GM19025 (cell line): ENCODE results near the gene KLHL17.

Source experiments
- ATAC-seq: cut with Tn5 transposase; IDR thresholded peaks from one replicate; pipeline ENCODE4 v1.9.1; 2021; ENCODE audit warnings: mild to moderate bottlenecking, low read depth, moderate library complexity; ENCODE audit not compliant: unreplicated experiment

Gene KLHL17

DNA sequence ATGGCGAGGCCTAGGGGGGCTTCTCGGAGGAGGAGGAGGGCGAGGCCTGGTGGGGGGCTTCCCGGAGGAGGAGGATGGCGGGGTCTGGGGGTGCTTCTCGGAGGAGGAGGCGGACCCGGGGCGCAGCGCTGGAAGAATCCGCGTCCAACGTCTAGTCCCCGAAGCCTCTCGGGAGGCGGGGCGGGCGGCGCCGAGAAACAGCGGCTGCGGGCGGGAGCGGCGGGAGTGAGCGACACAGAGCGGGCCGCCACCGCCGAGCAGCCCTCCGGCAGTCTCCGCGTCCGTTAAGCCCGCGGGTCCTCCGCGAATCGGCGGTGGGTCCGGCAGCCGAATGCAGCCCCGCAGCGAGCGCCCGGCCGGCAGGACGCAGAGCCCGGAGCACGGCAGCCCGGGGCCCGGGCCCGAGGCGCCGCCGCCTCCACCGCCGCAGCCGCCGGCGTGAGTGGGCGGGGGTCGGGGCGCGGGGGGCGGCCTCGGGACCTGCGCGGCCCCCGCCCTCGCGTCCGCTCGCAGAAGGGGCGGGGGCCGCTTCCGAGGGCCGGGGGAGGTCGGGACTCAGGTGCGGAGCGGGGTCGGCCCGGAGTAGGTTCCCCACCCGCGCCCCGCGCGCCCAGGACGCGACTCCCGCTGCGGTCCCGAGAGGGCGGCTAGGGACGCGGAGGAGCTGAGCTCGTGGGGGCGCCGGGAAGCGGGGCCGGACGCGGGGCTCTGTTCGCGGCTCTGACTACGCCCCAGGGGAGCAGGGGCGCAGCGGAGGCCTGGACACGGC, at the start of gene KLHL17:
Gene KLHL17 (plus strand): TSS at position 222 of the 769 bp plus-strand sequence. CDS start 110 bp downstream, at position 332.
- ATAC-seq = no peak

DNA sequence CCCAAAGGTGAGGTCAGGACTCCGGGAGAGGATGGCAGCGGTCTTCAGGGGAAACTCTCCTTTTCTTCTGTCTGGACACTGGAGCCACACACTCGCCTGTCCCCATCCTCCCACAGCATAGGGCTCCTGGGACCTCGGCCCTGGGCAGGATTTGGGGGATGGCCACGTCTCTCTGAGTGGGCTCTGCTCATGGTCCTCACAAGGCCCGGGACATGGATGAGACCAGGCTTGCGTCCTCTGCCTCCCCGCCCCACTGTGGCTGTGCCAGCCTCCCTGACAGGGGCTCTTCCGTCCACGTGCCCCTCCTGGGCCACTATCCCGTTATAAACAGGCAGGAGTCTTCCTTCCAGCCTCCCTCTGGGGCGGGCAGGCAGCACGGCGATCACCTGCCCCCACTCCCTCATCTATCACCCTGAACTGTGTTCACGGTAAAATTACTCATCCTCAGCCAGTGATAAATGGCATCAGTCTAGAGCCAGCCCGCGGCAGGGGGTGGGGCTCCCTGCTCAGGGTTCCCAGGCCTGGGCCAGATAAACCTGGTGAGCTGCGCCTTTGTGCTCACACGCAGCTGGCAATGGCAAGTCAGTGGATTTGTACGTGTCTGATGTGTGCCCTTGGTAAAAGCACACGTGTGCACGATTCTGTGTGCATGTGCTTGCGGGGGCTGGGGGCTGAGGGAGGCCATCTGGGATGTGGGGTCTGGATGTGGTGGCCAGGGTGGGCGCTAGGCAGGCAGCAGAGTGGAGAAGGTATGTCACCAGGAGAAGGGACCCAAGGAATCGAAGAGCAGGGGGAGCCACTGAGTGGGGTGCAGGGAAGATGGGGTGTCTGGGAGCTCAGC, 49.3 kb upstream of the KLHL17 start:
- no peak for ATAC-seq

DNA sequence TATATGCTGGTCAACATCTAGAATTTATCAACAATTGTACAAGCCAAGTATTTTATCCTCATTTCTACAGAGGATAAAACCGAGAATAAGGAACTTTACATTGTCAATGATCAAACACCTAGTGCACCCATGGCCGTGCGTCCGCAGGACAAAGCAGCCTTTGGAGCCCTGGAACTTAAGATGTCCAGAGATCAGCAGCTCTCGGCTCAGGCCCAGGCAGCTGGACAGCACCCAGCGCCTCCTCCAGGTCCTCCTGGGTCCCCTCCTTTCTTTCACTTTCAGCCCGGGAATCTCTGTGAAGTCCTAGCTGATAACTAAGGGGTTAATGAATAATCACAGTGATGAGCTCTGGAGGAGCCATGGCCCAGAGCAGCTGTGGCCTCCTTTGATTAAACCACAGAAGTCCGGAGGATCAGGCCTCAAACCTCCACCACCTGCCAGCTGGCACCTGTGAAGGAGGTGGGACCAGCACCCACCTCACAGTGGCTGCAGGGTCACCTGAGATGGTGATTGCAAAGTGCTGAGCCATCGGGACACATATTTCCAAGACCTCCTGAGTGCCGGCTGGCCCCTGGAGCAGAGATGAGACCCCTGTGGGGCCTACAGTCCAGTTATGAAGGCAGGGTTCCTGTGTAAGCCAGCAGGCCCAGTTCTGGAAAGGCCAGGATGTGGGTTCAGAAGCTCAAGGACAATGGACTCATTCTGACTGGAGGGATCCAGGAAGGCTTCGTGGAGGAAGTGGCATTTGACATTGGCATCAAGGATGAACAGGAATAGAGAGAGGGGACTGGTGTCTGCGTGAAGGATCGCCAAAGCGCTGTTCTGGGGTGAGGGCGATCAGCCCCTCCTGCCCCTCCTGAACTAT, 48.3 kb upstream of the KLHL17 start:
- no peak for ATAC-seq

DNA sequence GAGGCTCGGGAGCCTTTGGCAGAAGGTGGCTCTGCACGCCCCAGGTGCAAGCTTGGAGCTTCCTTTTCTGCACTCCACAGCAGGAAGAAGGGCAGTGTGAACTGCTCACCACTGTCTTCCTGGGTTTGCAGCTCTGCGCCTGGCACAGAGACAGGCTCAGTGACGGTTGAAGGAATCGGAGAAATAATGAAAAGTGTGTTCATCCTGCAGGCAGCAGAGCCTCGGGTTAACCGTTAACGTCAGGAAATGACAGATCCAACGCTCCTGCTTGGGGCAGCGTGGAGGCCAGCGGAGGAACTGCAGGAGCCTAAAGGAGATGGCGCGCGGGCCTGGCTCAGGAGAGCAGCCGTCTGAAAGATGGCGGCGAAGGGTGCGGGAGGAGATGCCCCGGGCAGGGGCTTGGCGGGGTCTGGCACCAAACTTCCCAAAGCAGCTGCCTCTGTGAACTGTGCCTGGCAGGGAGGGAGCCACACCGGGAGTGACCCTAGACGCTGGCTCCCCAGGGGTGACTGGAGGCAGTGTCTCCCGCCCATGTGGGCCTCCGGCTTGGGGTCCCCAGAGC, 47.6 kb upstream of the KLHL17 start:
- ATAC-seq = no peak

DNA sequence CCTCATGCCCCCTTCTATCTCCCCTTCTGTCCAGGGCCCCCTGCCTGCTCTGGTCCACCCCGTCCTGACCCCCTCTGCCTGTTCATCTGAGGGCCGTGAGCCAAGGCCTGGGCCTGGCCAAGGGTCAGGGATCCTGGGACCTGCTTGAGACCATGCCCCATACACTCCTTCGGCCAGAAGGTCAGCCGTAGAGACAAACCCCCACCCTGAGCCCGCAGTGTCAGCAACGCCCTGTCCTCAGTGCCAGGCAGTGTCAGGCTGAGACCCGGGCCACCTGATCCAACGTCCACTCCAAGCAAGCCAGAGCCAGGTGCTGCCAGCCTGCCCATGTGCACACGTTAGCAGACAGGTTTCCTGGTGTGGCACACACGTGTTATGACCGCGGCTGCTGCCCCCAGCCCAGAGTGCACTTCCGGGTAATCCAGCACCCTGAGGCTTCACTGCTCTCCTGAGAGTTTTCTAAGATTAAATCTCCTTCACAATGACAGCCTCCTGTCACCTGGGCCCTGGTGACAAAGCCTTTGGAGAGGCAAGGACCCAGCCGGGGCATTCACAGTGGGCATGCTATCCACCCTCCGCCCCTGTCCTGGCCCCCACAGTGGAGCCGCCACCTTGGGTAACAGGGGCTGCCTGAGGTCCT, 46.8 kb upstream of the KLHL17 start:
- ATAC-seq = no peak

DNA sequence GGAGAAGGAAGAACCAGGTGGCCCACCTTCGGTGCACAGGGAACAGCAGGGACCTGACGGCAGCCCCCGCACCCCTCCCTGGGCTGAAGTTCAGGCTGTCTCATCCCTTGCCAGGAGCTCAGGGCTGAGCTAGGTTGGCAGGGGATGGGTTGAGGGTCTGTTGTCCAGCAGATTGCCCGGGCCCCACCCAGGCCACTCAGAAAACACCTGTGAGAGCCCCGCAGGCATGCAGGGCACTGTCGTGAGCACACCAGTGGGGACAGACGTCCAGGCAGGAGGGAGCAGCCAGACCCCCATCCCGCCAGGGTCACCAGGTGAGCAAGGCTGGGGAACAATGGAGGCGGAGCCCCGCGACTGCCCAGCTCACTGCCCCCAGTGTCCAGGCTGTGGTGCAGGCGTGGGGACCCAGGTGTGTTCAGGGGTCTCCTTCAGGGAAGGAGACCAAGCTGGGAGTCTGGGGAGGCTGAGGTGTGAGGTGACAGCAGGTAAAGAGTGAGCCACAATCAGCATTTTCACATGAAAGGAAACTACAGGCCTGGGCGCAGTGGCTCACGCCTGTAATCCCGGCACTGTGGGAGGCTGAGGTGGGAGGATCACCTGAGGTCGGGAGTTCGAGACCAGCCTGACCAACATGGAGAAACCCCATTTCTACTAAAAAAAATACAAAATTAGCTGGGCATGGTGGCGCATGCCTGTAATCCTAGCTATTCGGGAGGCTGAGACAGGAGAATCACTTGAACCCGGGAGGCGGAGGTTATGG, 46.1 kb upstream of the KLHL17 start:
- ATAC-seq = no peak

DNA sequence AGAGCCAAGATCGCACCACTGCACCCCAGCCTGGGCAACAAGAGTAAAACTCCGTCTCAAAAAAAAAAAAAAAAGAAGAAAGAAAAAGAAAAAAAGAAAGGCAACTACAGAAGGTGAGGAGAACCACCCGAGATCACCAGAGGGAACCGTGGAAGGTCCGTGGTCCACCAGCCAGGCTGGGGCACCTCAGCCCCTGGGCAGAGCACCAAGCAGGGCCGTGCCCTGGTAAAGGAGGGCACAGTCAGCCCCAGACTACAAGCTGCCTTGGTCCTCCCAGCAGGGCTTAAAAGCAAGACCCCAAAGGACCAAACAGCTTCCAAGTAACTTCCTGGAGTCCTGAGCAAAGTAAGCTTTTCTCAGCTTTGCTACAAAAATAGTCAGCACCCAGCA, 45.5 kb upstream of the KLHL17 start:
- ATAC-seq = no peak

DNA sequence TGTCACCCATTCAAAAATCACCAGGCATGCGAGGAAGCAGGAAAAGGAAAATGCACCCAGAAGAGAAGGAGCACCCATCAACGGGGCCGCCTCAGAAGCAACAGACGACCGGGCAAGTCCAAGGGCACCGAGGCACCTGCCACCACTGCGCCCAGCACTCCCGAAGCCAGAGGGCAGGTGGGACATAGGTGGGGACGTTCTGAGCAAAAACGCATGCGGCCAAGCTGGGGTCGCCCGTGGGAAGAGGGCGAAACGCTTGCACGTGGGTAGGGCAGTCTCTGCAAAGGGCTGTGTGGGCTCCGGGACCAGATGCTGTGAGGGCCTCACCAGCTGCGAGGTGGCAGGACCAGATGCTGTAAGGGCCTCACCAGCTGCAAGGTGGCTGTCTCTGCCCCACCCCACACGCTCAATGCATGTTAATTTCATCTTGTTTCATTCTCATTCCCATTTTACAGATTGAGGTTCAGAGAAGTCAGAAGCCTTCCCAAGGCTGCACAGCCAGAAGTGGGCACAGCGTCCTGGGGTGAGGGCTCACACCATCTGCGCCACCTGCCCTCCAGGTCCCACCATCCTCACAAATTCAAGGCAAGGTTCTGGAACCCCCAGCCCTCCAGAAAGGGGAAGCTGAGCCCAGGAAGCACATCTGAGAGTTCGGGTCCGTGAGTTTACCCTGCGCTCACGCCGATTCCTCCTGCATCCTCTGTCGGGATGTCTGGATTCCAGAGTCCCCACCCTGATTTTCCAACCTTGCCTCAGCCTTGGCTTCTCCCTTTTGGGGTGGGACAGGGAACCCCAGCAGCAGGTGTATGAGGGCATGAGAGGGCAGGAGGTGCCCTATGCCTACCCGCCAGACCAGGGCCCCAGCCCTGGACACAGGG, 44.9 kb upstream of the KLHL17 start:
- no peak for ATAC-seq

DNA sequence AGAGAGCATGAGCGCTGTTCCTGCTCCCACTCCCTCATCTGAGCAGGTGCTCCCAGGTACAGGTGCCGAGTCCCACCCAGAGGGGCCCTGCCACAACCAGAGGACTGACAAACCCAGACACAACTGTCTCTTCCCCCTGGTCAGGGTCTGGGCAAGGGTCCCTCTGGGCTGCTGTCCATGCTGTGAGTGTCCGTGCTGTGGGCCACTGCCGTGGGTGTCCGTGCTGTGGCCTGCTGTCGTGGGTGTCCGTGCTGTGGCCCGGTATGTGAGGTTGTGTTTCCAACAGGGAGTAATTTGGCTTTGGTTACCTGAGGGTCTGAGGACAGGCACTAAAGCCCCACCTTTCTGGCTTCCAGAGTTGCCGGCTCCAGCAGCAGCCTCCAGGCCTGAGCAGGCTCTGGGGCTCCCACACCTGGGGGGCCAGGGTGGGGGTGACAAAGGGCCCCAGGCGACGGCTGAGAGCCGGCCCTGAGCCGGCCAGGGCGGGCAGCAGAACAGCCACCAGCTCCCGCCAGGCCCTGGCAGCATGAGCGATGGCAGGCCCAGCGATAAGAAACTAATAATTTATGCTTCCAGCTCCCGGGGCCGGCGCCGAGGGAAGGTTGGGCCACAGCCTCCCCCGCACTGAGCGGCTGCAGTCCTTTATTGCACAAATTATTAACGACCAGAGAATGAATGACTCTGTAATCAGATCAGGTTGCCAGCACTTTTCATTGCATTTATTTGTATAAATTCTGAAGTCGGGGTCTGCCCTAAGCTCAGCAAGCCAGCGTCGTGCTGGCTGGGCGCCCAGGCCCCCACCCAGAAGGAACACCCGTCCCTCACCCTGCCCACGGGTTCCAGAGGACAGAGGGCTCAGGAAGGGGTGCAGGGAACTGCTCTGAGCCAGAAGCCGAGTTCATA, 44.0 kb upstream of the KLHL17 start:
- no peak for ATAC-seq

DNA sequence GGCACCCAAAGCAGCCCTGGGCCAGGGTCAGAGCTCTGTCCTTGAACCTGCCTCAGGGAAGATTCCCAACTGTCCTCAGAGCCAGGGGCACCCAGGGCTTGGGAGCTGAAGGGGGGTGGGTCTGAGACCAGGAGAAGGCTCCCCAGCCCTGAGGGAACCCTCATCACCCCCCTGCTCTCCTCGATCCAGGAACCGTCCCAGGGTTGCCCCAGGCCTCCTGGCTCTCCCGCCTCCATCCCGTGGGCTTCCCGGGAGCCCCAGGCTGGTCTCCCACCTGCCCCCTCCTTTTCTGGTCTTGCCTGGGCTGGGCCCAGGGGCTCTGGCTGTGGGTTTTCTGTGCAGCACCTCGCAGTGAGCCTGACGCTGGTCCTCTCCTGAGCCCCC, 43.3 kb upstream of the KLHL17 start:
- ATAC-seq = no peak

DNA sequence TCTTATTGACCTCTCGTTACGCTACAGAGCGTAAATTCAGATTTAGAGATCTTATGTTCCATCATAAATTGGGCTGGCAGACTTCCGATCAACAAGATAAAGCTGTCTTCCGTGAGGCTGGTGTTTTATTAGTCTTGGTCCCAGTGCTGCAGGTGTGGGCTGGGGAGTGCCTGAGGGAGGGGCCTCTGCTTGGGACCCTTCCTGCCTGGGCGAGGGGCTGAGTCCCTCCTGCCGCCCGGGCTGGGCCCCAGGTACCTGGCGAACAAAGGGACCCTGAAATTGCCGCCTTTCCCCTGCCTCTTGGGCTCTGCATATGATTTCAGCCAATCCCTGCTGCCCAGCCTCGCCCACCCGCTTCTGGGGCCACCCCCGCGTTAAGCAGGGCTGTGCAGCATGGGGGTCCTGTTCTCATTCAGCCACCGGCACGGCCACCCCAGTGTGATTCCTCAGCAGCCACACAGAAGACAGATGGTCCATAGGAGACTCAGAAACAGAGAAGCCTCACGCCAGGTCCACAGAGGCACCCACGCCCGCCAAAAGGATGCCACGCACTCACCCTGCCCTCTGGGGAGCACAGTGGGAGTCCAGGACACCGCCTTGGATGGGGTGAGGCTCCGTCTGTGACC, 42.8 kb upstream of the KLHL17 start:
- ATAC-seq = no peak

DNA sequence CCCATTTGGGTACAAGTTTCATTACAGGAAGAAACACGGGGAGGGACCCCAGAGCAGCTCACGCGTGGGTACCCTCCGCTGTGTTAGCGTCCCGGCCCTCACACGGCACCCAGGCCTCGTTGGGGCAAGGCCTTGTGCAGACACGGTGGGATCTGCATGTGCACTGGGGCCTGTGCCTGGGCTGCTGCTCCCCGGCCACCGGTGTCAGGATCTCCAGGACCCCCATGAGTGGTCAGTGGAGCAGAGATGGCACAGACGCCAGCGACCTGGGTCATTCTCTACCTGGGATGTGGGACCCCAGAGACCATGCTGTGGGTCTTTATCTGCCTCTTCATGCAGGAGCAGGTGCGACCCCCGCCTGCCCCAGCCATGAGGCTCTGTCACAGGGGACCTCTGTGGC, 42.0 kb upstream of the KLHL17 start:
- no peak for ATAC-seq

DNA sequence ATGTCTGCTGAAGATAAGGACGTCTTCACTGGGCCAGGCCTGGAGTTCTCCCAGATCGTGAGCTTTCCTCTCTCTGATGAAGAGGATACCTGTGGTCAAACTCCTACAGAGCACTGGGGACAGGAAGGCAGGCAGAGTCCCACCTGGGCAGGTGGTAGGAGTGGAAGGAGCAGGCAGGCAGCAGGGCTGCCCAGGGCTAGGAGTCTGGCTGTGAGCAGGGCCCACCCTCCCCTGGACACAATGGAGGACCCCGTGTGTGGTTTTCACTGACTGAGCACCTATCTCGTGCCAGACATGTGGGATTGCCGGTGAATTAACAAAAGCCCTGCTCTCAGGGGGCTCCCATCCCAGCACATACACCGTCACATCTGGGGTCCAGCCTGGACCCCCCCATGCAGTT, 41.5 kb upstream of the KLHL17 start:
- no peak for ATAC-seq

DNA sequence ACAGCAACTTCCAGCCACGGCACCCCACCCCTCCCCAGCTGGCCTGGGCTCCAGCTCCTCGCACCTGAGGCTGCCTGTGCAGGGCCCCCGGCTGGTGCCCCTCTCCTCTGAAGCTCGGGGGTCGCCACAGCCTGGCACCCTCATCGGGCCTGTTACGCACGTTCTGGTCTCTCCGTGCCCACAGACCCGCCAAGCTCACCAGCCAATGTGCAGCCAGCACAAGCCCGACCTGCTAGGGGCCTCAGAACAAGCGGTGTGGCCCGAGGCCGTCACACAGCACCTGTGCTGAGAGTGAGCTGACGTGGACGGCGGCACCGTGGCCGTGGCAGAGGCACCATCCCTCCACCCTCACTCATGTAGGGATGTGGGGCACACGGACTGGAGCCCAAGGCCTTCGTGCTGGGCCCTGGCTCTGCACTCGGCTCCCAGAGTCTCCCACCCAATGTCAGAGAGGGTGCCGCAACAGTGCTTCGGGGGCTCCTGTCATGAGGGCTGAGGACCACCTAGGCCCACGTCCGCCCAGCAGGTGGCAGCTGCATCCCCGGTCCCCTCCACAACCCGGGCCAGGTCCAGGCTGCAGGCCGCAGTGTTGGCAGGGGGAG, 41.0 kb upstream of the KLHL17 start:
- no peak for ATAC-seq

DNA sequence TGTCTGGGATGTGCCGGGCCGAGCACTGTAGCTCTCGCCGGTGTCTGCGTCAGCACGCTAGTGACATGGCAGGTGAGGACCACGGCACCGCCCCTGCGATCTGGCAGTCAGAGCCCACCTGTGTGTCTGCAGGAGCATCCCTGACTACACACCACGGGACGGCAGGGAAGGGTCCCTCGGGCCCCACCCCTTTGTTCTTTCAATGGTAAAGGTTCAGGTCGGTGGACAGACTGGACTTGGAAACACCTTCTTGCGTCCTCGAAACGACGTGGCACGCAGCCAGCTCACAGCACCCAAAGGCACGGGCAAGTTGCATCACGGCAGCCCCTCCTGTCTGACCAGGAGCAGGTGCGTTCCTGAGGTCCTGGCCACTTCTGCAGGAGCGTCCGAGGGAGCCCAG, 40.4 kb upstream of the KLHL17 start:
- ATAC-seq = no peak

DNA sequence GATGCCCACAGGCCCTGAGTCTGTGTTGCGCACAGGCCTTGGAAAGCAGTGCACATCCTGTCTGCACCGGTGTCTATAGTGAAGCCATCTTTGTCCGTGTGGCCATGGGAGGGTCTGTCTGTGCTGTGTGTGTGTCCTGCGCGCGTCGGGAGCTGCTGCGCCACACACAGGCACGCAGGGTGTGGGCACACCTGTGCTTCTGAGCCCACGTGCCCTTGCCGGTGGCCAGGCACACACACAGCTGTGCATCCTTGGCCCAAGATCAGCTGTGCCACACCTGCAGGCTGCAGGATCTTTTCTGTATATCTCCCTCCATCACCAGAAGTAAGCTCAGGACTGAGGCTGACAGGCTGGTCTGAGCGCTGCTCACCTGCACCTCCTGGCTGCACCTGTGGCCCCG, 39.9 kb upstream of the KLHL17 start:
- ATAC-seq = no peak
